Stimulated activated CD4-positive, alpha-beta T cell treated with anti-CD3 and anti-CD28 coated beads, Interleukin-1b, Interleukin-23, amount 100 ng/mL, for 24 hours (primary cell): Measurements from ENCODE around the gene LMAN2L.
A peak's percentile ranks its signal among the peaks of the same experiment; 100 is the strongest.

Experiments used
- DNase-seq, 4 experiments: peaks; one replicate each; pipeline ENCODE4 v3.0.0-alpha.2; 2020; ENCODE audit warnings: low read depth in 4 of 4, low spot score in 1 of 4

The LMAN2L gene

GRCh38 chr2:96760036-96760985 lies 20.4 kb upstream of the LMAN2L start, which contains the start of gene CNNM4:
Gene CNNM4 (plus strand): TSS chr2:96760902. CDS start chr2:96761000, 98 bp downstream.
- peak; percentile 78 to 90 (median 82) for DNase-seq

- no peak for DNase-seq
Measured at GRCh38 chr2:96759548-96759947, 19.7 kb upstream of the LMAN2L start.

GRCh38 chr2:96758987-96759386 lies 19.1 kb upstream of the LMAN2L start:
- no peak for DNase-seq

GRCh38 chr2:96757477-96757860 lies 17.6 kb upstream of the LMAN2L start:
- DNase-seq, result no peak

- no peak for DNase-seq
Measured at GRCh38 chr2:96756788-96757476, 17.1 kb upstream of the LMAN2L start.

- no peak for DNase-seq
Measured at GRCh38 chr2:96754317-96754716, 14.5 kb upstream of the LMAN2L start.

- DNase-seq, result no peak
Measured at GRCh38 chr2:96753661-96754282, 13.9 kb upstream of the LMAN2L start.

- DNase-seq, result no peak
Measured at GRCh38 chr2:96751800-96752199, 11.9 kb upstream of the LMAN2L start.

GRCh38 chr2:96747061-96747617 lies 7.3 kb upstream of the LMAN2L start:
- DNase-seq, result no peak

- no peak for DNase-seq
Measured at GRCh38 chr2:96739076-96739632, 710 bp downstream of the LMAN2L start.

GRCh38 chr2:96737831-96738230 lies 2.0 kb downstream of the LMAN2L start:
- DNase-seq, result no peak

GRCh38 chr2:96737251-96737650 lies 2.6 kb downstream of the LMAN2L start:
- DNase-seq, result no peak

GRCh38 chr2:96734880-96735583 lies 4.8 kb downstream of the LMAN2L start:
- no peak for DNase-seq

GRCh38 chr2:96733931-96734330 lies 5.9 kb downstream of the LMAN2L start:
- DNase-seq, result no peak

GRCh38 chr2:96730212-96730611 lies 9.7 kb downstream of the LMAN2L start:
- no peak for DNase-seq

GRCh38 chr2:96729748-96730147 lies 10.1 kb downstream of the LMAN2L start:
- DNase-seq, result no peak

GRCh38 chr2:96727431-96727830 lies 12.4 kb downstream of the LMAN2L start:
- no peak for DNase-seq

- no peak for DNase-seq
Measured at GRCh38 chr2:96726131-96726530, 13.7 kb downstream of the LMAN2L start.

- no peak for DNase-seq
Measured at GRCh38 chr2:96716388-96716787, 23.5 kb downstream of the LMAN2L start.

- no peak for DNase-seq
Measured at GRCh38 chr2:96715658-96716057, 24.2 kb downstream of the LMAN2L start.

- no peak for DNase-seq
Measured at GRCh38 chr2:96710985-96711384, 28.9 kb downstream of the LMAN2L start.
